Omental fat pad (tissue), 4 donors: ENCODE data around the gene ABCC9. TPM values are rescaled to one million over a fixed set of nuclear protein-coding genes. Genes with fewer than 3 reads are reported as not detected.

Experiments
- ATAC-seq: fragments of 150-250 bp; one replicate; pipeline ENCODE4 v1.9.1; 2016; ENCODE audit warnings: mild to moderate bottlenecking, moderate library complexity; ENCODE audit not compliant: low FRiP score
- DNase-seq: peaks from one replicate; pipeline ENCODE4 v3.0.0-alpha.2; 2019; ENCODE audit warnings: low spot score
- CTCF ChIP-seq, 3 donors: fragments of 450-650 bp; IDR thresholded peaks; one replicate each; pipeline ENCODE4 v1.5.1; 2016 to 2017; ENCODE audit warnings: antibody characterized with exemption in 3 of 3, mild to moderate bottlenecking in 3 of 3, moderate library complexity in 2 of 3
- total RNA-seq, 4 donors: library from RNA; depleted of rRNA; stranded (reverse); fragments of >200 nt; gene quantifications; one replicate each; pipeline ENCODE4 v1.1.0, GENCODE V29; 2016

ABCC9 gene
- total RNA-seq, 4 donors from 2014 or later: 37.9 to 64.2 (median 54.4) TPM

- no peak for DNase-seq
- TF ChIP-seq CTCF (IDR thresholded peaks at IDR 0.05): no peak
- no peak for ATAC-seq
These were observed 167.9 kb downstream of the ABCC9 start for GRCh38 chr12:21773263-21773741.

DNA sequence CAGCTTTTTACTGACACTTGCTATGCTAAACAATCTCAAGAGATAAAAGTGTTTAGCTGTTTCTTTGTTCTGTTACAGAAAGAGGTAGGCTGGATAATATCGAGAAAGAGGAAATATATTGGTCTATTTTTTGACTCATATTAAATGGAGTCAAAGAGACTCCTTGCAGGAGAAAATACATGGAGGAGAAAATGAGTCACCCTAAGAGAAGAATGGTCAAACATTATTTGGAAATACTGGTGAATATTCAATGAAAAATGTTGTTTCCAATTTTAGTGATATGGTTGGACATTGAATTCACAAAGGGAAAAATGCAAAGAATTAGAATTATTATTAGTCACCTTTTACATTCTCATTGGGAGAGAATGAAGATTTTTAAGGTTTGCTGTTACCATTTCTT, 169.9 kb downstream of the ABCC9 start:
- no peak for DNase-seq
- no peak for TF ChIP-seq CTCF (IDR thresholded peaks at IDR 0.05)
- ATAC-seq: no peak

- TF ChIP-seq CTCF (IDR thresholded peaks at IDR 0.05): no peak
- ATAC-seq (no peak), DNase-seq (no peak)
These were observed 171.9 kb downstream of the ABCC9 start for GRCh38 chr12:21769307-21769706.

- ATAC-seq (no peak), DNase-seq (no peak)
- TF ChIP-seq CTCF (IDR thresholded peaks at IDR 0.05): no peak
These were observed 174.8 kb downstream of the ABCC9 start for GRCh38 chr12:21766403-21766802.

- TF ChIP-seq CTCF (IDR thresholded peaks at IDR 0.05): no peak
- ATAC-seq: no peak
- no peak for DNase-seq
These were observed 176.3 kb downstream of the ABCC9 start for GRCh38 chr12:21764950-21765349.

DNA sequence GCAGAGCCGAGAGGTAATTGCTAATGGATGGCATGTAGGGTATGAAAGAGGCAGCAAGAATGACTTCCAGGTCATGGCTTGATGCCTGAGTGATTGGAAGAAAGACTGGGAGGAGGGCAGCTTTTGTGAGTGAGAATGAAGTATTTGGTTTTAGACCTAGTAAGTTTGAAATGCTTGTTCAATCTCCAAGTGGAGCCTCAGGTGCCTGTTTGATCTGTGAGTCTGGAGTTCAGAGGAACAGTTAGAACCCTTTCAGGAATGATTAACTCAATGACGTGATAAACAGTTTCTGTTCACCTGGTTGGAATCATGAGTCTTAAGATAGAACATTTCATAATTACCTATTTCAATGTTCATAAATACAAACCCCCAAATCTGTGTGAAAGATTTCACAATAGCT, 177.2 kb downstream of the ABCC9 start:
- DNase-seq (no peak), ATAC-seq (no peak)
- no peak for TF ChIP-seq CTCF (IDR thresholded peaks at IDR 0.05)

GRCh38 chr12:21763531-21763930, 177.7 kb downstream of the ABCC9 start:
- DNase-seq (no peak), ATAC-seq (no peak)
- no peak for TF ChIP-seq CTCF (IDR thresholded peaks at IDR 0.05)
